HepG2 (cell line): ENCODE results near the gene SP5. TPM values are rescaled to one million over a fixed set of nuclear protein-coding genes. Genes with fewer than 3 reads are reported as not detected.

Experiments
- ATAC-seq: fragments of 200-7000 bp; cut with Tn5 transposase; 3 replicates; pipeline ENCODE4 v1.9.1; 2020; ENCODE audit warnings: mild to moderate bottlenecking, moderate library complexity
- BruUV-seq: library from RNA; stranded (reverse); fragments of 400-500 nt; replicated peaks from 2 replicates; lab custom pipeline; 2021; lab: Mats Ljungman, UMichigan
- CTCF ChIA-PET: fragments of 300-600 bp; formaldehyde crosslinking; extraction: SDS; loops from one replicate; lab custom pipeline; 2021; ENCODE audit warnings: low total read pairs, inconsistent platforms, low intra/inter-chr PET ratio; lab: Yijun Ruan, JAX
- POLR2A ChIA-PET: fragments of 350-600 bp; sonication (Branson Sonifier 250); formaldehyde crosslinking; loops from one replicate; lab custom pipeline; 2020; ENCODE audit warnings: antibody characterized with exemption, inconsistent platforms; lab: Yijun Ruan, JAX
- DNase-seq: peaks from one replicate; pipeline ENCODE4 v3.0.0-alpha.2; 2015; ENCODE audit warnings: low spot score
- FAIRE-seq: peaks from 3 replicates; lab custom pipeline; 2011; peaks lifted over from hg19 to GRCh38; lab: Jason Lieb, UNC
- H2AFZ ChIP-seq: one replicate; pipeline ENCODE4 v1.6.1; 2011; ENCODE audit warnings: low read length, inconsistent platforms
- H3K27ac ChIP-seq: fragments of 300-600 bp; 3 replicates; pipeline ENCODE4 v1.8.0; 2011; ENCODE audit warnings: mixed run types, mild to moderate bottlenecking, mixed read lengths, low read length, inconsistent platforms; ENCODE audit not compliant: insufficient read depth; ENCODE audit errors: extremely low read length
- H3K27me3 ChIP-seq, 2 experiments: fragments of 200-600 bp in 1 of 2; 2 replicates in 1 of 2; 3 replicates in 1 of 2; pipeline versions ENCODE4 v1.6.0 to v1.8.0; 2011; ENCODE audit warnings: low read length in 2 of 2, mild to moderate bottlenecking in 2 of 2, moderate library complexity in 2 of 2, inconsistent platforms in 1 of 2; ENCODE audit not compliant: insufficient read depth in 2 of 2, control insufficient read depth in 1 of 2
- H3K36me3 ChIP-seq, 2 experiments: fragments of 200-600 bp in 1 of 2; replicated peaks in 1 of 2; 2 replicates in 1 of 2; 3 replicates in 1 of 2; pipeline versions ENCODE4 v1.5.1 to v1.8.0; 2011; ENCODE audit warnings: low read length in 2 of 2, inconsistent platforms in 1 of 2; ENCODE audit not compliant: insufficient read depth in 2 of 2, control insufficient read depth in 1 of 2
- H3K4me1 ChIP-seq: 2 replicates; pipeline ENCODE4 v1.5.1; 2012; ENCODE audit warnings: low read length, inconsistent platforms; ENCODE audit not compliant: insufficient read depth
- H3K4me2 ChIP-seq: 2 replicates; pipeline ENCODE4 v1.6.0; 2011; ENCODE audit warnings: low read depth, low read length, inconsistent platforms
- H3K4me3 ChIP-seq, 3 experiments: fragments of 200-600 bp in 1 of 3; sonication (generic), shearing (Covaris generic) in 1 of 3; replicated peaks in 1 of 3; 2 replicates each; pipeline ENCODE4 v1.5.1; 2011 to 2016; ENCODE audit warnings: low read length in 3 of 3, inconsistent platforms in 2 of 3, low read depth in 2 of 3, mild to moderate bottlenecking in 2 of 3, control low read depth in 1 of 3, mixed read lengths in 1 of 3; ENCODE audit not compliant: insufficient read depth in 1 of 3
- H3K79me2 ChIP-seq: one replicate; pipeline ENCODE4 v1.6.1; 2011; ENCODE audit warnings: low read length, inconsistent platforms; ENCODE audit not compliant: insufficient read depth
- H3K9ac ChIP-seq: 2 replicates; pipeline ENCODE4 v1.6.0; 2011; ENCODE audit warnings: mild to moderate bottlenecking, low read depth, low read length, inconsistent platforms; ENCODE audit not compliant: insufficient read depth
- H3K9me3 ChIP-seq: 2 replicates; pipeline ENCODE4 v1.5.1; 2012; ENCODE audit warnings: mild to moderate bottlenecking, low read length
- H4K20me1 ChIP-seq: 2 replicates; pipeline ENCODE4 v1.6.0; 2011; ENCODE audit warnings: inconsistent platforms, mild to moderate bottlenecking, low read length, moderate library complexity; ENCODE audit not compliant: insufficient read depth
- AFF4 ChIP-seq: sonication (generic); formaldehyde crosslinking; IDR thresholded peaks from 2 replicates; pipeline ENCODE4 v1.4.0; 2020; ENCODE audit warnings: missing genetic modification reagents
- GRHL1 ChIP-seq: sonication (generic); formaldehyde crosslinking; conservative IDR thresholded peaks from 2 replicates; pipeline ENCODE4 v1.8.0; 2022; ENCODE audit warnings: missing genetic modification reagents
- HIC2 ChIP-seq: sonication (generic); formaldehyde crosslinking; IDR thresholded peaks from 2 replicates; pipeline ENCODE4 v1.9.0; 2022; ENCODE audit warnings: low read depth, missing genetic modification reagents
- RBM22 ChIP-seq: fragments of 200-400 bp; formaldehyde crosslinking; optimal IDR thresholded peaks from 2 replicates; pipeline ENCODE3; 2017; ENCODE audit warnings: mild to moderate bottlenecking, low read length, moderate library complexity
- SOX6 ChIP-seq, 2 experiments: fragments of 450-650 bp in 1 of 2; sonication (generic) in 1 of 2; formaldehyde crosslinking in 1 of 2; IDR thresholded peaks; 2 replicates each; pipeline versions ENCODE4 v1.4.0 to v1.6.1; 2017 to 2020; ENCODE audit warnings: antibody characterized with exemption in 1 of 2, mild to moderate bottlenecking in 1 of 2, missing genetic modification reagents in 1 of 2
- UBTF ChIP-seq: sonication (generic); formaldehyde crosslinking; IDR thresholded peaks from 2 replicates; pipeline ENCODE4 v1.4.0; 2020; ENCODE audit warnings: mild to moderate bottlenecking, missing genetic modification reagents
- ZFP36L1 ChIP-seq: sonication (generic); formaldehyde crosslinking; IDR thresholded peaks from 2 replicates; pipeline ENCODE4 v1.8.0; 2022; ENCODE audit warnings: mild to moderate bottlenecking, missing genetic modification reagents, moderate library complexity
- ZNF296 ChIP-seq: sonication (generic); formaldehyde crosslinking; conservative IDR thresholded peaks from 2 replicates; pipeline ENCODE4 v1.5.0; 2020; ENCODE audit warnings: mild to moderate bottlenecking, missing genetic modification reagents
- ZNF512 ChIP-seq: sonication (generic); formaldehyde crosslinking; IDR thresholded peaks from 2 replicates; pipeline ENCODE4 v1.4.0; 2020; ENCODE audit warnings: mild to moderate bottlenecking, missing genetic modification reagents
- ZNF879 ChIP-seq: sonication (generic); formaldehyde crosslinking; IDR thresholded peaks from 2 replicates; pipeline ENCODE4 v1.8.1; 2023; ENCODE audit warnings: missing genetic modification reagents
- WGBS: methylation state at CpG from one replicate; pipeline ENCODE4 v1.1.6; 2017; ENCODE audit warnings: low lambda C conversion rate; 5-methylcytosine and 5-hydroxymethylcytosine counted together
- in situ Hi-C: cut with HindIII; loops from 2 replicates; pipeline ENCODE4 v1.10.0; 2017; ENCODE audit warnings: low pct_unique_long_range_greater_than_20kb; ENCODE audit not compliant: extremely low pct_ligation_motif_present
- intact Hi-C: fragments of 100-400 bp; cut with micrococcal nuclease; formaldehyde crosslinking; loops from one replicate; pipeline ENCODE4 v1.10.0; 2022; ENCODE audit not compliant: unreplicated experiment
- polyA plus RNA-seq, 8 experiments: library from polyadenylated mRNA; depleted of rRNA in 3 of 8; stranded (reverse) in 7 of 8; unstranded in 1 of 8; fragments of >200 nt; fragmentation: Illumina TruSeq in 4 of 8; extraction: Trizol in 4 of 8; gene quantifications; 2 replicates each; pipeline versions ENCODE4 v1.2.1 to v1.2.3, GENCODE V29; 2011 to 2016; ENCODE audit warnings: low read depth in 4 of 8, missing spikeins in 1 of 8, mixed read lengths in 1 of 8; ENCODE audit not compliant: insufficient read depth in 1 of 8
- total RNA-seq, 5 experiments: library from RNA; depleted of rRNA; stranded (reverse); fragments of >200 nt; fragmentation: Illumina TruSeq; extraction: Trizol; gene quantifications; 2 replicates each; pipeline ENCODE4 v1.2.3, GENCODE V29; 2016; ENCODE audit warnings: low read depth in 1 of 5

Gene SP5
- total and polyA plus RNA-seq, 2 of the 13 experiments (the other 11 are each of a cell fraction or from before 2014, with no cell fraction given): 50.8 to 119 TPM

- CTCF ChIA-PET: no interaction called here
- TF ChIP-seq ZNF879 (CRISPR knock-in tag): 0 out of 2 replicates have a peak, but pooled peaks have one; percentile 41
- TF ChIP-seq UBTF (CRISPR knock-in tag): no peak
- no peak for TF ChIP-seq GRHL1 (CRISPR knock-in tag)
- peak; percentile 84; the same call in 1 of the 2 replicates for TF ChIP-seq HIC2 (CRISPR knock-in tag)
- TF ChIP-seq ZNF296: no peak
- peak; percentile 82 for TF ChIP-seq RBM22
- TF ChIP-seq AFF4 (CRISPR knock-in tag): no peak
- TF ChIP-seq ZNF512: 0 out of 2 replicates have a peak, but pooled peaks have one; percentile 29
- 0 out of 2 replicates have a peak, but pooled peaks have one; percentile 14 for TF ChIP-seq ZFP36L1 (CRISPR knock-in tag)
- TF ChIP-seq SOX6 (IDR thresholded peaks at IDR 0.05): no peak
- TF ChIP-seq SOX6 (CRISPR knock-in tag; IDR thresholded peaks at IDR 0.05): 0 out of 2 replicates have a peak, but pooled peaks have one; percentile 11
- TF ChIP-seq, all 625 proteins: peak for 6
- BruUV-seq: no TSS peak
- Histone ChIP-seq H2AFZ (no peak overlapping the region), H3K9me3 (no peaks in the 10 kb centered on the region), H4K20me1 (no peaks in the 10 kb centered on the region), H3K79me2 (peaks cover 21% of the 10 kb centered on the region), H3K27ac (no peak overlapping the region), H3K4me1 (peaks cover 65% of the 10 kb centered on the region), H3K4me2 (no peak overlapping the region), H3K4me3 (no peak overlapping the region), H3K27me3 (no peaks in the 10 kb centered on the region), H3K36me3 (peaks cover 0 to 2% of the 10 kb centered on the region in 2 experiments; a peak in 3 of 5 replicates), H3K9ac (no peak overlapping the region)
- no peak for FAIRE-seq
- peak; percentile 47 for DNase-seq
- 85% methylated on average over 4 of the region's 4 CpGs for WGBS
- POLR2A ChIA-PET: interaction anchor here (0.7 to 1.2 kb wide), 3 partner anchors 9 to 227 kb away, joined by 3 to 9 read pairs (median 3); no protein-coding TSS in a partner anchor
- ATAC-seq: peak; percentile 35
- in situ Hi-C loops (no loop called here), intact Hi-C loops (no loop called here)
Measured at GRCh38 chr2:170703776-170704476, 11.2 kb upstream of the SP5 start.
